ENCODE measurements around the gene TRIM14. TPM values are rescaled to one million over a fixed set of nuclear protein-coding genes. Genes with fewer than 3 reads are reported as not detected.

The TRIM14 gene
- total and polyA plus RNA-seq, 9 donors, result 2.3 to 24.0 (median 5.7) TPM

DNA sequence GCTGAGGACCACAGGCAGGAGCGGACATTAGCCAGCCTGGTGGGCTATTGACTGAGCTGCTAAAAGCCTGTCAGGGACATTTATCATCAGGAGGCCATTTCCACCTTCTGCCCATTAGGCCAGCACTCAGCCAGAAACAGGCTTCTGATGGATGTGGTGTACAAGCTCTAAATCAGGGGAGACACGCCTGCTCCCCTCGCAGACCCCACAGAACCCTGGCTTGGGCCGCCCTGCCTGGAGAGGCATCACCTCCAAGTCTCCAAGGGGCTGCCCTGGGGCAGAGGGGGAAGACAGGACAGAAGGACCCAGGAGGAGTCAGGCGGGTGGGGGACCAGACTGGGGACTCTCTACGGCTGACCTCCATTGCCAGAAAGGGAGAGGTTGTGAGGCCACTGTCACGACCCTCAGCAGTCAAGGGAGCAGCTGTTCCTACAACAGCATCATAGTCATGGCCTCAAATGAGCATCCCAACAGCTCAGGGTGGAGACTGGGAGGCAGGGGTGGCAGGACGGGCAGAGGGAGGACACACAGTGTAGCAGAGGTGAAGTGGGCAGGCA is 24.0 kb upstream of the TRIM14 start:
- Histone ChIP-seq H3K27me3 (no peaks in the 10 kb centered on the region), H3K4me3 (no peak overlapping the region), H3K27ac (no peak overlapping the region), H3K9me3 (no peaks in the 10 kb centered on the region), H3K4me1 (ENCODE audit: insufficient read depth) (no peaks in the 10 kb centered on the region), H3K36me3 (no peaks in the 10 kb centered on the region)
- WGBS, 3 donors, result 77 to 81% (median 78%) methylated on average over 8 of the region's 8 CpGs
- intact Hi-C loops (cut with DNase I), result no loop called here
- TF ChIP-seq POLR2A (IDR thresholded peaks at IDR 0.05) (no peak), EP300 (IDR thresholded peaks at IDR 0.05) (no peak)
- TF ChIP-seq, protein P1, sequence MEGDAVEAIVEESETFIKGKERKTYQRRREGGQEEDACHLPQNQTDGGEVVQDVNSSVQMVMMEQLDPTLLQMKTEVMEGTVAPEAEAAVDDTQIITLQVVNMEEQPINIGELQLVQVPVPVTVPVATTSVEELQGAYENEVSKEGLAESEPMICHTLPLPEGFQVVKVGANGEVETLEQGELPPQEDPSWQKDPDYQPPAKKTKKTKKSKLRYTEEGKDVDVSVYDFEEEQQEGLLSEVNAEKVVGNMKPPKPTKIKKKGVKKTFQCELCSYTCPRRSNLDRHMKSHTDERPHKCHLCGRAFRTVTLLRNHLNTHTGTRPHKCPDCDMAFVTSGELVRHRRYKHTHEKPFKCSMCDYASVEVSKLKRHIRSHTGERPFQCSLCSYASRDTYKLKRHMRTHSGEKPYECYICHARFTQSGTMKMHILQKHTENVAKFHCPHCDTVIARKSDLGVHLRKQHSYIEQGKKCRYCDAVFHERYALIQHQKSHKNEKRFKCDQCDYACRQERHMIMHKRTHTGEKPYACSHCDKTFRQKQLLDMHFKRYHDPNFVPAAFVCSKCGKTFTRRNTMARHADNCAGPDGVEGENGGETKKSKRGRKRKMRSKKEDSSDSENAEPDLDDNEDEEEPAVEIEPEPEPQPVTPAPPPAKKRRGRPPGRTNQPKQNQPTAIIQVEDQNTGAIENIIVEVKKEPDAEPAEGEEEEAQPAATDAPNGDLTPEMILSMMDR (IDR thresholded peaks at IDR 0.05), result no peak
- no peak for DNase-seq

DNA sequence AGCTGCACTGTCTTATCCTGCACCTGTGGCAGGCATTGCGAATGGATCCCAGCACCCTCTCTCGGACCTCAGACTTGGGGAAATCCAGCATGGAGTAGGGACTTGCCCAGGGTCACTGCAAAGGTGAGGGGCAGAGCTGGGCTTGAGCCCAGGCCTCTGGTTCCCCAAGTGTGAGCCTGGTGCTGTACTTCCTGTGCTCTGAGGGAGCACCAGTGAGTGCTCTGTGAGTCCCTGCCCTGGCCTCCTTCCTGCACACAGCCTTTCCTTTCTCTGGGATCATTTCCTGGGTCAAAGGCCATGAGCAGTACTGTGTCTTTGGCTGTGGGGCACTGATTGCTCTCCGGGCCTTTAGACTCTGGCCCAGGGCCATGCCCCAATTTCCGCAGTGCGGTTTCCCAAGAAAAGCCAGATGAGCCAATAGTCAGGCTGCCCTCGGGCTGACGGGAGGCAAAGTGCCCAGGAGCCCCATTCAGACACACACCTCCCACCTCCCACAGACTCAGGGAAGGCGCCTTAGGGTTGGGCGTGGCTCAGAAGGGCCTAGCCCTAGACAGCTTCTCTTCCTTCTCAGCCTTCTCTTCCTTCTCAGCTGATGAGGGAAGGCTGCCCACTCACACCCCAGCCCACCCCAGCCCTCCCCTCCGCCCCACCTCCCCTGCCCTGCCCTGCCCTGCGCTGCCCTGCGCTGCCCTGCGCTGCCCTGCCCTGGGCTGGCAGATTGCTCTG is 23.3 kb upstream of the TRIM14 start:
- WGBS, 3 donors, result 76 to 86% (median 79%) methylated on average over 13 of the region's 13 CpGs
- intact Hi-C loops (cut with DNase I), result no loop called here

DNA sequence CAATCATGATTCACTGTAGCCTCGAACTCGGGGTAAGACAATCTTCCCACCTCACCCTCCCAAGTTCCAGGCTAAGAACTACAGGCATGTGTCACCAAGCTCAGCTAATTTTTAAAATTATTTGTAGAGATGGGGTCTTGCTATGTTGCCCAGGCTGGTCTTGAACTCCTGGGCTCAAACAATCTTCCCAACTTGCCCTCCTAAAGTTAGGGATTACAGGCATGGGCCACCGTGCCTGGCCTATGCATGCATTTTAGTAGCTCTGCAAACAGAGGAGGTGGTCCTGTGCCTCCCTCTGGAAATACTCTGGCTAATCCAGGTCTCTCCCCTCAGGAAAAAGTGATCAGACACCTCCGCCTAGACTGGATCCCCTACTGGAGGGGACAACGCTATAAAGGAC is 21.5 kb upstream of the TRIM14 start:
- no peaks in the 10 kb centered on the region for H3K36me3 ChIP-seq
- H3K4me3 ChIP-seq, result no peak overlapping the region
- H3K27ac ChIP-seq, result no peak overlapping the region
- no peaks in the 10 kb centered on the region for H3K4me1 ChIP-seq (ENCODE audit: insufficient read depth)
- no peaks in the 10 kb centered on the region for H3K27me3 ChIP-seq
- TF ChIP-seq POLR2A (IDR thresholded peaks at IDR 0.05) (no peak), EP300 (IDR thresholded peaks at IDR 0.05) (no peak)
- TF ChIP-seq, protein P1 (IDR thresholded peaks at IDR 0.05), result no peak
- H3K9me3 ChIP-seq, result no peaks in the 10 kb centered on the region
- intact Hi-C loops (cut with DNase I), result no loop called here
- DNase-seq, result no peak
- 82 to 88% (median 83%) methylated on average over 5 of the region's 5 CpGs for WGBS, 3 donors

More for the DNA sequence above, 23.3 kb upstream of the TRIM14 start:
- TF ChIP-seq, protein P1 (IDR thresholded peaks at IDR 0.05), result no peak
- Histone ChIP-seq H3K4me3 (no peak overlapping the region), H3K27me3 (no peaks in the 10 kb centered on the region), H3K27ac (no peak overlapping the region), H3K4me1 (ENCODE audit: insufficient read depth) (no peaks in the 10 kb centered on the region), H3K9me3 (no peaks in the 10 kb centered on the region), H3K36me3 (no peaks in the 10 kb centered on the region)
- DNase-seq, result no peak

DNA sequence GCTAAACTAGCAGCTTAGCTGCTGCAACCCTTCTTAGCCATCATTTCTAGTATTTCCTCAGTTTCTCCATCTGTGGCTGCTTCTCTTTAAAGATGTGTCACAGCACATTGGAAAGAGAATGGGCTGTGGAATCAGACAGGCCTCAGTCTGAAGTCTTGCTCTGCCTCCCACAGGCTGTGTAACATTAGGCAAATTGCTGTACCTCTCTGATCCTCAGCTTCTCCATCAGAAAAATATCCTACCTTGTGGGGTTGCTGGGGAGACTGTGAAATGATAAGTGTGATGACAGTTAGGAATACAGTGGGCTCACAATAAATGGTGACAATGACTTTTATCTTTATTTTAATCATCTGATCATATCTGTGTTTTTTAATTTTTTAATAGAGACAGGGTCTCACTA is 17.5 kb upstream of the TRIM14 start:
- H3K36me3 ChIP-seq, result no peaks in the 10 kb centered on the region
- no peak overlapping the region for H3K27ac ChIP-seq
- no peak overlapping the region for H3K4me3 ChIP-seq
- H3K4me1 ChIP-seq (ENCODE audit: insufficient read depth), result no peaks in the 10 kb centered on the region
- no peak for DNase-seq
- H3K9me3 ChIP-seq, result no peaks in the 10 kb centered on the region
- no peak for TF ChIP-seq POLR2A (IDR thresholded peaks at IDR 0.05)
- TF ChIP-seq, protein P1 (IDR thresholded peaks at IDR 0.05), result no peak
- no peak for TF ChIP-seq EP300 (IDR thresholded peaks at IDR 0.05)
- no peaks in the 10 kb centered on the region for H3K27me3 ChIP-seq
- intact Hi-C loops (cut with DNase I), result loop anchor here in 1 of 4 donors (2.0 kb wide), 1 partner anchor 48 kb away; no protein-coding TSS in a partner anchor

All from ovary (tissue), 9 donors.